Effector memory CD8-positive, alpha-beta T cell (primary cell): ENCODE measurements around the gene ARHGEF12.
A peak's percentile ranks its signal among the peaks of the same experiment; 100 is the strongest.

Experiments
- ATAC-seq: fragments of 150-1000 bp; cut with Tn5 transposase; replicated peaks from 2 replicates; pipeline ENCODE4 v1.10.0; 2021; ENCODE audit warnings: mild to moderate bottlenecking, moderate library complexity
- DNase-seq, 3 experiments: peaks; one replicate each; pipeline ENCODE4 v3.0.0; 2021
- H3K27ac Mint-ChIP-seq, 2 donors: one replicate each; pipeline ENCODE4 v1.8.0; 2022; ENCODE audit warnings: mild to moderate bottlenecking in 2 of 2, mixed read lengths in 2 of 2, moderate library complexity in 2 of 2
- H3K27me3 Mint-ChIP-seq, 2 donors: one replicate each; pipeline ENCODE4 v1.8.0; 2022; ENCODE audit warnings: mixed read lengths in 2 of 2
- H3K36me3 Mint-ChIP-seq: one replicate; pipeline ENCODE4 v1.8.0; 2022; ENCODE audit warnings: mild to moderate bottlenecking, moderate library complexity, mixed read lengths; ENCODE audit not compliant: insufficient read depth
- H3K4me1 Mint-ChIP-seq, 2 donors: one replicate each; pipeline ENCODE4 v1.8.0; 2022; ENCODE audit warnings: low read depth in 2 of 2, mixed read lengths in 2 of 2
- H3K4me3 Mint-ChIP-seq, 2 donors: one replicate each; pipeline ENCODE4 v1.8.0; 2022; ENCODE audit warnings: mild to moderate bottlenecking in 2 of 2, mixed read lengths in 2 of 2, moderate library complexity in 2 of 2
- H3K9me3 Mint-ChIP-seq, 2 donors: one replicate each; pipeline ENCODE4 v1.8.0; 2022; ENCODE audit warnings: mixed read lengths in 2 of 2

The ARHGEF12 gene

GRCh38 chr11:120306519-120307242, 29.5 kb upstream of the ARHGEF12 start:
- no peak overlapping the region for H3K4me3 Mint-ChIP-seq
- H3K27ac Mint-ChIP-seq, result no peak overlapping the region
- no peak for DNase-seq
- no peak for ATAC-seq
- peaks cover 19 to 48% of the 10 kb centered on the region in 2 donors for H3K27me3 Mint-ChIP-seq
- H3K4me1 Mint-ChIP-seq, result no peaks in the 10 kb centered on the region
- H3K9me3 Mint-ChIP-seq, result no peaks in the 10 kb centered on the region
- H3K36me3 Mint-ChIP-seq, result no peaks in the 10 kb centered on the region

GRCh38 chr11:120307476-120307875, 28.7 kb upstream of the ARHGEF12 start:
- H3K27me3 Mint-ChIP-seq, result peaks cover 12 to 40% of the 10 kb centered on the region in 2 donors
- ATAC-seq (no peak), DNase-seq (no peak)
- no peaks in the 10 kb centered on the region for H3K36me3 Mint-ChIP-seq
- H3K9me3 Mint-ChIP-seq, result no peaks in the 10 kb centered on the region
- no peak overlapping the region for H3K4me3 Mint-ChIP-seq
- H3K27ac Mint-ChIP-seq, result no peak overlapping the region
- H3K4me1 Mint-ChIP-seq, result no peaks in the 10 kb centered on the region

GRCh38 chr11:120308081-120308480, 28.1 kb upstream of the ARHGEF12 start:
- Mint-ChIP-seq H3K9me3 (no peaks in the 10 kb centered on the region), H3K4me3 (no peak overlapping the region), H3K27ac (no peak overlapping the region), H3K4me1 (no peaks in the 10 kb centered on the region), H3K36me3 (no peaks in the 10 kb centered on the region), H3K27me3 (peaks cover 17 to 34% of the 10 kb centered on the region in 2 donors)
- ATAC-seq (no peak), DNase-seq (no peak)

GRCh38 chr11:120310870-120311269, 25.3 kb upstream of the ARHGEF12 start:
- Mint-ChIP-seq H3K27ac (no peak overlapping the region), H3K4me3 (no peak overlapping the region), H3K9me3 (no peaks in the 10 kb centered on the region), H3K4me1 (no peaks in the 10 kb centered on the region), H3K27me3 (peaks cover 12 to 17% of the 10 kb centered on the region in 2 donors), H3K36me3 (no peaks in the 10 kb centered on the region)
- ATAC-seq, result no peak
- no peak for DNase-seq

- peaks cover 32 to 34% of the 10 kb centered on the region in 2 donors for H3K27me3 Mint-ChIP-seq
- no peak overlapping the region for H3K4me3 Mint-ChIP-seq
- H3K27ac Mint-ChIP-seq, result no peak overlapping the region
- no peaks in the 10 kb centered on the region for H3K36me3 Mint-ChIP-seq
- ATAC-seq (no peak), DNase-seq (no peak)
- H3K4me1 Mint-ChIP-seq, result no peaks in the 10 kb centered on the region
- H3K9me3 Mint-ChIP-seq, result no peaks in the 10 kb centered on the region
Observed at GRCh38 chr11:120314861-120315260, 21.4 kb upstream of the ARHGEF12 start.

GRCh38 chr11:120316880-120317688, 19.1 kb upstream of the ARHGEF12 start:
- peaks cover 46 to 50% of the 10 kb centered on the region in 2 donors for H3K27me3 Mint-ChIP-seq
- H3K4me3 Mint-ChIP-seq, result no peak overlapping the region
- DNase-seq, result no peak
- H3K27ac Mint-ChIP-seq, result no peak overlapping the region
- H3K36me3 Mint-ChIP-seq, result no peaks in the 10 kb centered on the region
- H3K9me3 Mint-ChIP-seq, result no peaks in the 10 kb centered on the region
- ATAC-seq, result no peak
- no peaks in the 10 kb centered on the region for H3K4me1 Mint-ChIP-seq

- Mint-ChIP-seq H3K27ac (no peak overlapping the region), H3K27me3 (peaks cover 49 to 58% of the 10 kb centered on the region in 2 donors), H3K4me3 (no peak overlapping the region), H3K4me1 (no peaks in the 10 kb centered on the region), H3K9me3 (no peaks in the 10 kb centered on the region), H3K36me3 (no peaks in the 10 kb centered on the region)
- ATAC-seq, result no peak
- DNase-seq, result no peak
Observed at GRCh38 chr11:120317689-120318480, 18.3 kb upstream of the ARHGEF12 start.

- H3K36me3 Mint-ChIP-seq, result no peaks in the 10 kb centered on the region
- no peak overlapping the region for H3K4me3 Mint-ChIP-seq
- H3K27ac Mint-ChIP-seq, result no peak overlapping the region
- no peaks in the 10 kb centered on the region for H3K4me1 Mint-ChIP-seq
- H3K9me3 Mint-ChIP-seq, result no peaks in the 10 kb centered on the region
- DNase-seq, result no peak
- H3K27me3 Mint-ChIP-seq, result peaks cover 56 to 68% of the 10 kb centered on the region in 2 donors
- no peak for ATAC-seq
Observed at GRCh38 chr11:120318906-120319305, 17.3 kb upstream of the ARHGEF12 start.

- DNase-seq (no peak), ATAC-seq (peak; percentile 63)
- H3K4me1 Mint-ChIP-seq, result peaks cover 4 to 14% of the 10 kb centered on the region in 2 donors
- no peak within 1 kb of the TSS for H3K27ac Mint-ChIP-seq
- no peaks in the 10 kb centered on the region for H3K9me3 Mint-ChIP-seq
- no peaks in the 10 kb centered on the region for H3K36me3 Mint-ChIP-seq
- peak within 1 kb of the TSS; percentile 70 to 77 for H3K4me3 Mint-ChIP-seq
- H3K27me3 Mint-ChIP-seq, result peaks cover 72 to 78% of the 10 kb centered on the region in 2 donors
Observed at GRCh38 chr11:120324932-120325810, 11.0 kb upstream of the ARHGEF12 start, which contains the start of gene TLCD5. Gene TLCD5 (plus strand): TSS chr11:120325299. CDS start chr11:120327442, 2,143 bp downstream.

GRCh38 chr11:120326228-120326627, 10.0 kb upstream of the ARHGEF12 start:
- Mint-ChIP-seq H3K4me3 (peak overlapping the region; percentile 37 to 45), H3K9me3 (no peaks in the 10 kb centered on the region), H3K4me1 (peaks cover 4 to 14% of the 10 kb centered on the region in 2 donors), H3K27me3 (peaks cover 77 to 82% of the 10 kb centered on the region in 2 donors), H3K36me3 (no peaks in the 10 kb centered on the region), H3K27ac (no peak overlapping the region)
- ATAC-seq (no peak), DNase-seq (no peak)

GRCh38 chr11:120326845-120327281, 9.3 kb upstream of the ARHGEF12 start:
- H3K27me3 Mint-ChIP-seq, result peaks cover 78 to 82% of the 10 kb centered on the region in 2 donors
- no peaks in the 10 kb centered on the region for H3K36me3 Mint-ChIP-seq
- H3K4me3 Mint-ChIP-seq, result no peak overlapping the region
- no peak overlapping the region for H3K27ac Mint-ChIP-seq
- DNase-seq (no peak), ATAC-seq (peak; percentile 32)
- H3K4me1 Mint-ChIP-seq, result peaks cover 4 to 14% of the 10 kb centered on the region in 2 donors
- no peaks in the 10 kb centered on the region for H3K9me3 Mint-ChIP-seq

- Mint-ChIP-seq H3K27me3 (peaks cover 77 to 82% of the 10 kb centered on the region in 2 donors), H3K9me3 (no peaks in the 10 kb centered on the region), H3K4me3 (no peak overlapping the region), H3K4me1 (peaks cover 4 to 14% of the 10 kb centered on the region in 2 donors), H3K27ac (no peak overlapping the region), H3K36me3 (no peaks in the 10 kb centered on the region)
- no peak for ATAC-seq
- no peak for DNase-seq
Observed at GRCh38 chr11:120327311-120327710, 8.9 kb upstream of the ARHGEF12 start.
